HG03135 (cell line): ENCODE results near the gene ST6GALNAC2.

ENCODE experiments used
- ATAC-seq: cut with Tn5 transposase; IDR thresholded peaks from one replicate; pipeline ENCODE4 v1.9.1; 2021; ENCODE audit warnings: mild to moderate bottlenecking, moderate library complexity; ENCODE audit not compliant: unreplicated experiment

Gene ST6GALNAC2

GRCh38 chr17:76601065-76601464 is 15.4 kb upstream of the ST6GALNAC2 start:
- no peak for ATAC-seq

DNA sequence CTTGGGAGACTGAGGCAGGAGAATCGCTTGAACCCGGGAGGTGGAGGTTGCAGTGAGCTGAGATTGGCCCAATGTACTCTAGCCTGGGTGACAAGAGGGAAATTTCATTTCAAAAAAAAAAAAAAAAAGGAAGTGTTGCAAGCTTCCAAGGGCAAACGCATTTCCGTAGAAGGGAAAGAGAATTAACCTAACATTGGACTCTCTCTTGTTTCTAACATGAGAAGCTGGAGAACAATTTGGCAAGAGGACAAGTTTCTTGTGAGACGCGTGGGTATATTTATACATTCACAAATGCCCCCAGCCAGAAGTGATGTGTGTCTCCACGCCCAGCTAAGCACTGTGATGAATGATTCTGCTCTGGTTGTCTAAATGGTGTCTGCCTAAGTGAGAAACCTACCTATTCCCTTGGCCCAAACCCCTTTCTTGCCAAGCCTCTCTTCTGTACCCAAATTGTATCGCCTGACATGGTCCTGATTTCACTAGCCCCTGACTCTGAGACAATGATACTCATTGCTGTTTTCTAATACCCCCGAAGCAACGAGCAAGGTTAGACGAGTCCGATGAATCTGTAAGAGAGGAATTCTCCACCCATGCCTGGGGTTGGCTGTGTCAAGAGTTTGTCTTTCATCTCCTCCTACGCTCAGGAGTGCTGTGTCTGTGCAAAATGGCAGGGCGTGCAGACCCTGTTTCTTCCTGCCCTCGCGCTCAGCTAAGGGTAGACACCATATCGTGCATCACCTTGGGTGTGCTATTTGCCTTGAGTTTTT is 14.2 kb upstream of the ST6GALNAC2 start:
- no peak for ATAC-seq

GRCh38 chr17:76598004-76598439 is 12.4 kb upstream of the ST6GALNAC2 start:
- no peak for ATAC-seq

- no peak for ATAC-seq
Observed at GRCh38 chr17:76597156-76598003, 11.7 kb upstream of the ST6GALNAC2 start.

DNA sequence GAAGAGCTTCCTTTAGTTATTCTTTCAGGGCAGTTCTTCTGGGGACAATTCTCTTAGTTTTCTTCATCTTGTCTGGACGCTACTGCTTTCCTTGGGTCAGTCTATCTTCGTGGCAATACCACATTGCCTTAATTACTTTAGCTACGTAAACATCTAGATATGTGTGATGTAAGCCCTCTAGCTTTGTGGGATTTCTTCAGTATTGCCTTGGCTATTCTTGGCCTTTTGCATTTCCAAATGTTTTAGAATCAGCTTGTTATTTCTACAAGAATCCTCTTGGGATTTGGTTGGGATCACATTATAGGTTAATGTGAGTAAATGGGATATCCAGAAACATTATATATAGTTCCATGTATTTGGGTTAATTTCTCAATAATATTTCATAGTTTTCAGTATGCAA is 9.0 kb upstream of the ST6GALNAC2 start:
- no peak for ATAC-seq

DNA sequence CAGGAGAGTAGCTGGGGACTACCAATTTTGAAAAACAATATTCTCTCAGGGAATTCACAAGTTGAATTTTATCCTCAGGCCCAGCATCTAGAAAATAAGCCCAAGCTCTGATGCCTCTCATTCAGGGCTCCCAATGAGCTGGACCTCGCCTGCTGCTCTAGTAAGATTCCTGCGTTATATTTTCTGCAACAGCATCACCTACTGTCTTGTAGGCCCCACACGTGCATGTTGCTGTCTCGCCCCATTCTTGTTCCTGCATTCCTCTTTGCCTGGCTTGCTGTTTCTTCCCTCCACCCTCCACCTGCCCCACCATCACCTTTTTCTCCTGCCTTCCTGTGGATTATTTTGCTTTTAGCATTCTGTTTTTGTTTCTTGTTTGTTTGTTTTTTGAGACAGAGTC is 8.3 kb upstream of the ST6GALNAC2 start:
- ATAC-seq, result no peak

GRCh38 chr17:76593384-76593826 is 7.7 kb upstream of the ST6GALNAC2 start:
- ATAC-seq, result no peak

DNA sequence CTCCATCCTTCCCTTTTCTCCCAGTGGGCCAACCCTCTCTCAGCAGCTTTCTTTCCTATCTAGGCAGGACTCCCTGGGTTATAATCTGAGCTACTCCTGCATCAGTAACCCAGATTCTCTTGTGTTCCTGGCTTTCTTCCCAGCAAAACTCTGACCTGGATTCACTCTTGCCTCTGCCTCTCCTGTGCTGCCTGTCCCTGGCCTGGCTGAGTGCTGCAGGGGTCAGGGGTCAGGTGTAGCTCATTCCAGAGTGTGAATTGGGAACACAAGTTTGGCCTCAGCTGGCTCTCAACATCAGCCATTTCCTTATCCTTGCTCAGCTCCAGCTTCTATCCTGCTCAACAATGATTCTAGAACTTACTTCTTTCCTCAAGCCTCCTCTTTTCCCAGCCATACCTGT is 2.5 kb upstream of the ST6GALNAC2 start:
- no peak for ATAC-seq

DNA sequence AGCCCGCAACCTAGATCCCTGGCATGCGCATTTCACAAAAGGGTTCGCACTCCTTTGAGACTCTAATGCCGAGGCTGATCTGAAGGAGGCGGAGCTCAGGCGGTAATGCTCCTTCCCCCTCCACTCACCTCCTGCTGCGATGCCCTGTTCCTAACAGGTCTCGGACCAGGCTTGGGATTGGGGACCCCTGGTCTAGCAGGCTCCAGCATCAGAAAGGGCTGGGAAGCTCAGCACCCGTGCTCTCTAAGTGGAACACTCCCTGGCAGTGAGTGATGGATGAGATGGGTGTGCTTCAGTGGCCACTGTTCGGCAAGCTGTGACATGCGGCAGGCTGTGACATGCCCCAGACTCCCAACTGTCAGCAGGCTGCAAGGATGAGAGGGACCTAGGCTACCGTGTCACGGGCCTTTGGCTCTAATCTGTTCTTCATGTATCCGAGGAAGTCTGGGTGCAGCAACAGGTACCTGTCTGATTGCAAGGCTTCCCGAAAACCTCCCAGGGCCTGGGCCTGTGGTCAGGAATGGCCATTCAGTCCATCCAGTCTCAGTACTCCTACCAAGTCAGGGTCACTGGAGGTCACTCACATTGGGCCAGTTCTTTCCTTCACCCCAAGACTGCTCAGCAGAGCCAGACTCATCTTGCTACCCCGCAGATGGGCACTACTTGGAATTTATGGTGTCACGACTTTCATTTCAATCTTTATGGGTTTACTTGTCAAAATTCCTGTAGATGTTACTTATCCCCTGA is 1.3 kb upstream of the ST6GALNAC2 start:
- no peak for ATAC-seq

GRCh38 chr17:76585033-76585648 is 519 bp downstream of the ST6GALNAC2 start:
- ATAC-seq, result no peak

DNA sequence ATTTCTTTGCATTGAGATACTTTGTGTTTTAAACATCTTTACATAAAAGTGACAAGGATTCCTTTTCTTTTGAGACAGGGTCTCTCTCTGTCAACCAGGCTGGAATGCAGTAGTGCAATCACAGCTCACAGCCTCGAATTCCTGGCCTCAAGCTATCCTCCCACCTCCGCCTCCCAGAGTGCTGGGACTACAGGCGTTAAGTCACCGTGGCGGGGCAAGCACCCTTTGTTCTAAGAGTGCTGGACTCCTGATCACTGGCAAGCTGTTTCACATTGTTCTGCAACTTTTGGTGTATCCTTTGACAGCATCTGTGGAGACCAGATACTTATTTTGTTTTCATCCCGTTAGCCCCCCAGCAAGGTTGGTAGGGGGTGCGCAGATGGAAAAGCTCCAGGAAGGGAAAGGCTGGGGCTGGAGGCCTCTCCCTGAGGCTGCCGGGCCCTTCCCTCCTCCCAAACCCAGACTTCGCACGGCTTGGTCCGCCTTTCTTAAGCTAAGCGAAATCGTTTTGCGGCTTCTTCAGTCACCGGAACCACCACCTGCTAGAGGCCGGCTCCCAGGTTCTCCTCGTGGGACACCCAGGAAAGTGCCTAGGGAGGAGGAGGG is 1.1 kb downstream of the ST6GALNAC2 start:
- no peak for ATAC-seq

DNA sequence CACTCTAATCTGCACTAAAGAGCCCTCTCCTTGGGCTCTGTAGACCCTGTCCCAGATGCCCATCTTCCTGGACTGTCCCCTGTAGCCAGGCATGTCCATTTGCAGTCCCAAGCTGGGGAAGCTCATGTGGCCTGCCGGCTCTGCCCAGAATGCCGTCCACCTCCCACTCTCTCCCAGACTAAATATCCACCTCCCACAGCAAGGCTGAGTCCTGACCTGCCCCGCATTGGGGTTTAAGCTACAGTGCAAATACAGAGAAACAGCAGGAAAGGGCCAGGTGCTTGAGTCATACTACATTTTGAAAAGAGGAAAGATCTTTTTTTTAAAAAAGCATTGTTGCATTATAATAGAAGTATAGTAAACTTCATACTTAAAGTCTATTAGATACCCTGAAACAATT is 3.0 kb downstream of the ST6GALNAC2 start:
- ATAC-seq, result no peak

- no peak for ATAC-seq
Observed at GRCh38 chr17:76581515-76581914, 4.1 kb downstream of the ST6GALNAC2 start.

- no peak for ATAC-seq
Observed at GRCh38 chr17:76579281-76579680, 6.4 kb downstream of the ST6GALNAC2 start.

DNA sequence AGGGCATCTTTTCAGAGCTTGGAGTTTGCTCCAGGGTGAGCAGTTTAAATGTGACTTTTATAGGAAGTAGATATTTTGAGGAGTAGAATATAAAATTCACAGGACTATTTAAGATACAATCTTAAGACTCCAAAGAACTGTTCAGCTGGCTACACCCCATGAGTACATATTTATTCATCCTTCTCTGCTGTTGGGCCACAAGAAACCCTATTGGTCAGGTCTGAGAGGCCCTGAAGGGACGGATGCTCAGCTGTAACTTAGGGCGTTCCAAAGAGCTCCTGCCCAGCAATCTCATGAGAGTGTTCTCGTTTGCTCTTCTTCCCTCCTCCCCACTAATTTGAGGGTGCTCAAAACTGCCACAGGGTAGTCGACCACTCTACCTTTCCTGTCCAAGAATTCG is 7.3 kb downstream of the ST6GALNAC2 start:
- ATAC-seq, result no peak

GRCh38 chr17:76577876-76578275 is 7.8 kb downstream of the ST6GALNAC2 start:
- ATAC-seq, result no peak

GRCh38 chr17:76576189-76576588 is 9.5 kb downstream of the ST6GALNAC2 start:
- no peak for ATAC-seq

DNA sequence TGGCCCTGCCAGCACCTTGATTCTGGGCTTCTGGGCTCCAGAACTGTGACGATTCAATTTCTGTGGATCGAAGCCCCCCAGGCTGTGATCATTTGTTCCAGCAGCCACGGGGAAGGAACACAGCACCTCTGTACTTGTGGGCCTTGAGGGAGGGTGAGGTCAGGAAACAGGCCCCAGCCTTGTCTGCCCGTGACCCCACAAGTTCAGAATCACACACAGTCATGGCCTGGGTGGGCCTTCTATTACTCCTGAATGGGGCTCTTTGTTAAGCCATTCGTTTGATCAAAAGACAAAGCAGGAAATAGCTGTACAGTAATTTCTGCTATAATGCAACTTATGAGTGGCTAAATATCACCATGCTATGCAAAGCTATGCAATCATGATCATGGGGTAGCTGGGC is 10.1 kb downstream of the ST6GALNAC2 start:
- no peak for ATAC-seq

DNA sequence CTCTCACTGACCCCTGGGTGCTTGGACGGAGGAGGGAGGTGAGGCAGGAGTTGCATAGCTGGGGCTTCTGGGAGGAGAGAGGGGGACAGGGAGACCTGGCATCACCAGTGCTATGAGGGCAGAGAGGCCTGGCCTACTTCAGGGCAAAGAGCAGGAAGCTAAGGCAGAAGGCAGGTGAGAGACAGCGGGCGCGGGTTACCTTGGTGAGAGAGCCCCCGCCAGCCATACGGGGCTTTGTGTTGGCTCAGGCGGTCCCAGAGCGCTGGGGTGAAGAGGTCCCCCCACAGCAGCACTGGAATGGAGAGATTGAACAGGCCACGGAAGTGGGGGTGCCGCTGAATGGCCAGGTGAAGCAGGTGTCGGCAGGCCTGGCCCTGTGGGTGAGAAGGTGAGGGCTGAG is 11.5 kb downstream of the ST6GALNAC2 start:
- no peak for ATAC-seq

DNA sequence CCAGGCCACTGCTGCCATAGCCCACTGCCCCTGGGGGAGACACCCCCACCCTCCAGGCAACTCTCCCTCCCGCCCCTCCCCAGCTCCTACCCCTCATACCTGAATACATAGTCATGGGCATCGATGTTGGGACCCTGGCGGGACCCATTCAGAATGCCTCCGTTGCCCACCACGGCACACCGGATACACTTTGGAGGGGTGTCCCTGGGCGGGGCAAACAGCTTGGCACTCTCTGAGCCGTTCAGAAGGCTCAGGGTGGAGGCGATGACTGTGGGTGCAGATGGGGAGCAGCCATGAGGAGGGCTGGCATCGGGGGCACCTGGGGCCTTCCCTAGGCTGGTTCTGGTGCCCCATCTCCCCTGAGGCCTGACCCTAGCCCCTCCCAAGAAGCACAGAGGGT is 12.6 kb downstream of the ST6GALNAC2 start:
- no peak for ATAC-seq
